ENCODE measurements around the gene FAM185A. TPM values are rescaled to one million over a fixed set of nuclear protein-coding genes. Genes with fewer than 3 reads are reported as not detected.

The FAM185A gene
- 5.6 and 7.5 TPM in 2 replicates for total RNA-seq

GRCh38 chr7:102748605-102749444 lies at the start of gene FAM185A:
Gene FAM185A, plus strand, starts transcription at chr7:102748999. Its CDS starts 209 bp downstream, at chr7:102749208.

Small RNA genes within 50 kb of the gene (small RNA-seq; reads per million reads assigned to genes)
- not detected for gene RNU6-1136P

Other genes starting within 250 kb of the FAM185A start
- 1.7 and 6.5 TPM in 2 replicates for gene RASA4B, start 231.2 kb upstream of the FAM185A start, total RNA-seq
- 4.2 and 5.6 TPM in 2 replicates for gene UPK3BL2, start 205.3 kb upstream of the FAM185A start, total RNA-seq
- gene SPDYE2, start 197.8 kb upstream of the FAM185A start, total RNA-seq = not detected in 2 replicates
- 36.5 and 75.0 TPM in 2 replicates for gene POLR2J3, start 176.4 kb upstream of the FAM185A start, total RNA-seq
- gene RASA4, start 132.2 kb upstream of the FAM185A start, total RNA-seq = 10.4 and 14.9 TPM in 2 replicates
- 7.4 and 15.4 TPM in 2 replicates for gene UPK3BL1, start 106.2 kb upstream of the FAM185A start, total RNA-seq
- not detected in 2 replicates for gene SPDYE2B, start 98.7 kb upstream of the FAM185A start, total RNA-seq
- gene POLR2J2, start 77.3 kb upstream of the FAM185A start, total RNA-seq = 6.9 and 7.6 TPM in 2 replicates
- 4.4 and 4.9 TPM in 2 replicates for gene LRRC17, start 164.0 kb downstream of the FAM185A start, total RNA-seq